Measurements from ENCODE around the gene PPP2R3A. TPM values are rescaled to one million over a fixed set of nuclear protein-coding genes. Genes with fewer than 3 reads are reported as not detected.

PPP2R3A gene
- total and polyA plus RNA-seq, 2 of the 4 experiments (the other 2 are of a cell fraction) = 11.3 to 37.3 TPM

- CTCF ChIA-PET = interaction anchor here (0.6 to 3.4 kb wide), 2 partner anchors 76 to 241 kb away, joined by 4 to 19 read pairs; no protein-coding TSS in a partner anchor
Observed at GRCh38 chr3:135966271-135966961, 888 bp downstream of the PPP2R3A start.

More at GRCh38 chr3:135966271-135966961, 888 bp downstream of the PPP2R3A start:
- Histone ChIP-seq H3K4me3 (ENCODE audit: insufficient read depth, low read depth, low read length) (peak overlapping the region; percentile 88), H4K91ac (ENCODE audit: insufficient read depth, low read depth, low read length) (peak overlapping the region; percentile 31; the same call in 1 of the 2 replicates), H2BK20ac (ENCODE audit: low read depth, low read length) (0 out of 2 replicates have a peak overlapping the region, but pooled peaks have one; percentile 1), H3K4ac (ENCODE audit: low read depth, low read length) (peak overlapping the region; percentile 72), H3K18ac (ENCODE audit: low read depth, low read length) (peak overlapping the region; percentile 75), H4K5ac (ENCODE audit: low read depth, low read length) (peak overlapping the region; percentile 64; the same call in 1 of the 2 replicates), H3K9me3 (ENCODE audit: control insufficient read depth, insufficient read depth, low read length) (no peaks in the 10 kb centered on the region), H2AFZ (replicated peaks; ENCODE audit: low read length, poor library complexity) (peak overlapping the region; percentile 95), H2BK5ac (ENCODE audit: low read depth, low read length, poor library complexity, severe bottlenecking) (peak overlapping the region; percentile 71), H3K27ac (ENCODE audit: insufficient read depth, low read length) (peak overlapping the region; percentile 88), H4K20me1 (ENCODE audit: insufficient read depth, low read length) (0 out of 2 replicates have a peak, but pooled peaks cover 3% of the 10 kb centered on the region), H3K4me1 (ENCODE audit: control insufficient read depth, insufficient read depth, low read length) (peaks cover 8% of the 10 kb centered on the region), H3K79me1 (ENCODE audit: low read depth in 1 of 2, low read length in 2 of 2) (peaks cover 20 to 33% of the 10 kb centered on the region in 2 experiments; a peak in 3 of 4 replicates), H3K23ac (ENCODE audit: low read depth, low read length) (peak overlapping the region; percentile 62; the same call in 1 of the 2 replicates), H3K9ac (ENCODE audit: low read depth, low read length) (peak overlapping the region; percentile 74), H2AK5ac (ENCODE audit: low read depth, low read length) (peak overlapping the region; percentile 40; the same call in 1 of the 2 replicates), H3K4me2 (ENCODE audit: low read depth, low read length) (peak overlapping the region; percentile 97), H2BK120ac (ENCODE audit: low read depth, low read length) (peak overlapping the region; percentile 36; the same call in 1 of the 2 replicates), H2BK15ac (ENCODE audit: low read depth, low read length) (peak overlapping the region; percentile 29; the same call in 1 of the 3 replicates), H3K9me1 (ENCODE audit: insufficient read depth, low read length) (no peaks in the 10 kb centered on the region; the same call in 1 of the 2 replicates), H4K8ac (ENCODE audit: low read depth in 2 of 2, low read length in 2 of 2) (peak overlapping the region; percentile 59 to 67; a peak in 3 of 4 replicates), H2AK9ac (replicated peaks; ENCODE audit: low read depth, low read length, poor library complexity) (peak overlapping the region; percentile 90), H3K14ac (replicated peaks; ENCODE audit: low read depth, low read length) (peak overlapping the region; percentile 80), H3K36me3 (ENCODE audit: control insufficient read depth, insufficient read depth, low read length) (no peaks in the 10 kb centered on the region), H3K56ac (ENCODE audit: extremely low read depth, insufficient read depth, low read length) (peak overlapping the region; percentile 83), H3K27me3 (ENCODE audit: control insufficient read depth, insufficient read depth, low read length) (no peaks in the 10 kb centered on the region)
- BruUV-seq (replicated peaks) = no TSS peak
- intact Hi-C loops (cut with micrococcal nuclease) (loop anchor here (1.0 to 5.0 kb wide), 2 partner anchors 49 to 76 kb away; no protein-coding TSS in a partner anchor), dilution Hi-C loops (cut with HindIII; ENCODE audit: low sequenced_read_pairs, unreplicated experiment) (no loop called here), in situ Hi-C loops (cut with MboI; ENCODE audit: low sequenced_read_pairs) (no loop called here)
- 0% methylated on average over 8 of the region's 38 CpGs; no CpG with 5 or more reads in 1 of the 2 experiments for WGBS, 2 experiments (ENCODE audit: extremely low coverage in 2 of 2, insufficient read length in 1 of 2)
- DNase-seq (no peak), ATAC-seq (ENCODE audit: low read depth) (peak; percentile 4)
- POLR2A ChIA-PET (ENCODE audit: unreplicated experiment) = no interaction called here
- TF ChIP-seq MAFK (IDR thresholded peaks at IDR 0.05; ENCODE audit: low read depth, low read length) = peak; percentile 45
- no peak for TF ChIP-seq USF2 (IDR thresholded peaks at IDR 0.05; ENCODE audit: low read depth, low read length)
